ENCODE measurements around the gene ITGB1.

Gene ITGB1

DNA sequence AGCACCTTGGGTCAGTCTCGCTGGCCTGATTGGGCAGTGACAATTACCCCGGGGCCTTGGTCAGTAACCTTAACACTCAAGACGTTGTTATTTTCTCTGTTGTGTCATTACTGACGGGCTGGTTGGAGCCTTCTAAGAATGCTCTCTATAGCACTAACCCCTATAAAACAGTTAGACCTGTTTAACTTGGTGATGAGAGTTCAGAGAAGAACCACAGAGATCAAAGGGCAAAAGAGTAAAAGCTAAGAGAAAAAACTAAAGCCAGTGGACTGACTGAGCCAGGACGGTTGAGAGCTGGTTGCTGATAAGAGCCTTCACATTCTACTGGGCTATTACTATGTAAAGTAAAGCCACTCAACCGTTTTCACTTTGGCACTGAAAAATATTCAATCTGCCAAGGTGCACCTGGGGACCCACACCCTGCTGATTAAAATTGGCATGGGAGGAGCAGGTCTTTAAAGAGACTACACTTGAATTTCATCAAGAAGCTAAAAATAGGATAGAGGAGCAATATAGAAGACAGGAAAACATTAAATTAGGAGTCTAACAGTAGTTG lies 13.6 kb upstream of the ITGB1 start:
- H3K4me1 Mint-ChIP-seq (ENCODE audit: low read depth), result peaks cover 12% of the 10 kb centered on the region
- no peak overlapping the region for H3K4me3 Mint-ChIP-seq
- H3K27ac Mint-ChIP-seq, result no peak overlapping the region
- H3K27me3 Mint-ChIP-seq (ENCODE audit: low read depth), result peaks cover 5% of the 10 kb centered on the region
- H3K36me3 Mint-ChIP-seq (ENCODE audit: low read depth), result no peaks in the 10 kb centered on the region
- H3K9me3 Mint-ChIP-seq, result no peaks in the 10 kb centered on the region
- no peak for DNase-seq (ENCODE audit: low spot score)

DNA sequence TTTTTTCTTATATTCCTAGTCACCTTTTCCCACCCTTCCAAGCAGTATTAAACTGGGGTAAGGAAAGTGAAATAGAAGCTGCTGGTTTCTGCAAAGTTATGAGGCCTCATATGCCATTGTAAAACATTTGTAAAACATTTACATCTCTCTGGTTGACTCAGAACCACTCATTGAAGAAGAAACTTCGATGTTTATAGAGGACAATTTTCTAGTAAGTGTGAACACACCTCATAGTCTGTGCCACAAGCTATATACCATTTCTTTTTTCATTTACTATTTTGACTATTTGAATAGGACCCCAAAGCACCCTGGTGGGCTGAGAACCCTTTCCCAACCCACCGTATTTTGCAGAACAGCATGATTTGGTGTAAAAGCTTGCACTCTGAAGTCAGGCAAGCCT lies 12.9 kb upstream of the ITGB1 start:
- DNase-seq (ENCODE audit: low spot score), result no peak
- Mint-ChIP-seq H3K4me1 (ENCODE audit: low read depth) (peaks cover 12% of the 10 kb centered on the region), H3K9me3 (no peaks in the 10 kb centered on the region), H3K27ac (no peak overlapping the region), H3K27me3 (ENCODE audit: low read depth) (peaks cover 9% of the 10 kb centered on the region), H3K4me3 (no peak overlapping the region), H3K36me3 (ENCODE audit: low read depth) (no peaks in the 10 kb centered on the region)

DNA sequence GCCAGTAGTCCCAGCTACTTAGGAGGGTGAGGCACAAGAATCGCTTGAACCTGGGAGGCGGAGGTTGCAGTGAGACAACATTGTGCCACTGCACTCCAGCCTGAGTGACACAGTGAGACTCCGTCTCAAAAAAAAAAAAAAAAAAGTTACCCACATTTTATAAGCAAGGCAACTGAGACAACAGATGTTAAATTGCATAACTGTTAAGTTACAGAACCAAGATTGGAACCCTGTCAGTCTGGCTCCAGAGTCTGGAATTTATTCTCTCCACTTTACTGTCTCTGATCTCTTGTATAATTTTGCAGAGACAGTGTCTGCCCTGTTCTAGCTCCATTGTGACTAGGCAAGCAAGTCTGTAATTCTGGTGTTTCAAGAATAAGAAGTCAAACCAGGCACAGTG lies 6.2 kb upstream of the ITGB1 start:
- Mint-ChIP-seq H3K27ac (no peak overlapping the region), H3K36me3 (ENCODE audit: low read depth) (no peaks in the 10 kb centered on the region), H3K4me1 (ENCODE audit: low read depth) (peaks cover 5% of the 10 kb centered on the region), H3K27me3 (ENCODE audit: low read depth) (peaks cover 12% of the 10 kb centered on the region), H3K9me3 (no peaks in the 10 kb centered on the region), H3K4me3 (no peak overlapping the region)
- no peak for DNase-seq (ENCODE audit: low spot score)

DNA sequence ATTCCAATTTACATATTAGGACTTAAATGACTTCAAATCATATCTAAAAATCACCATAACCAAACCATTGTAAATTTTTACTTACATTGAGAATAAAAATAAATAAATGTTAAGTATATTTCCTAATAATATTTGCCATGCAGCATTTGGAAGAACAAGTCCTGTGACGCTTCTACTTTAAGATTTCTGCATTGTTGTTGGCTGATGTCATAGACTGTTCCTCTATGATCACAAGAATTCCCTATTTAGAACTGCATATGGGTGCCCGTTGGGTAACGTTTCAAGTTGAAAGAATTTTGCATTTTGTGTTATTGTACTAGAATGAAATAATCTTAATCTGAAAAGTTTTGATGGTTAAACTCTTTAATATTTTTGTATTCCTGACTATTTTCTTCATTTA lies 5.1 kb upstream of the ITGB1 start:
- Mint-ChIP-seq H3K36me3 (ENCODE audit: low read depth) (no peaks in the 10 kb centered on the region), H3K4me3 (no peak overlapping the region), H3K9me3 (no peaks in the 10 kb centered on the region), H3K27ac (no peak overlapping the region), H3K27me3 (ENCODE audit: low read depth) (peaks cover 10% of the 10 kb centered on the region), H3K4me1 (ENCODE audit: low read depth) (peaks cover 12% of the 10 kb centered on the region)
- no peak for DNase-seq (ENCODE audit: low spot score)

DNA sequence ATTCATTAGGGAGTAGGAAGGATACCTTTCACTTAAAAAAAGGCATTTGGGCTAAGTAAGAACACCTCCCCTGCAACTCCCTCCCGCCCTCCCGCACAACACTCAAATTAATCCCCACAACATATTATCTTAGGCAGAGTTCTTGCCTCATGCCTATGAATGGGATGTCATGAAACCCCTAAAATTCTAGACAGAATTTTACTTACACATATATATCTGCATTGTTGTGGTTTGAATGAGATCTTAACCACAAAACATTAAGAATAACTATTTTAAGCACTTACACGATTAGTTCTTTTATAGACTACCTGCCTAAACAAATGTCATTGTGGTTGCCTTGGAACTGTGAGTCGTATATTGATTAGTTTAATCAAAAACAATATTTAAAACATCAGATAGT lies 4.5 kb upstream of the ITGB1 start:
- H3K27me3 Mint-ChIP-seq (ENCODE audit: low read depth), result peaks cover 10% of the 10 kb centered on the region
- no peak overlapping the region for H3K4me3 Mint-ChIP-seq

DNA sequence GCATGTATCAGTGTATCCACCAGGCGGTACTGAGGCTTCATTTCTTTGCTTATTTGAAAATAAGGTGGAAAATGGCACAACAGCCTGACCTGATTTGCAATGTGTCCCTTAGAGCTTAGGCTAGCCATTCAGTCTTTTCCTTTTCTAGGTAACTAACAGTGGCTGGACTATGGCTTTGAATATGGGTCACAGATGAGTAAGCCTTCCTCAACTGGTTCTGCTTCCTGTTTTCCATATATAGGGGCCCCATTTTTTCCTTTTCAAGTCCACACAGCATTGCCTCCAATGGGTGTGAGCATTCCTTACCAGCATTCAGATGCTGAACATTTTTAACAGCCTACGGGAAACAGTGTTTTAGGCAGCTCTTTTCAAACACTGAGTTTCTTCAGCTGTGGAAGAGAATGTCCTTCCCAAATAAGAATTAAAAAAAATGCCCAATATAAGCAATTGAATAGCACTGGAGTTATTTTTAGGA lies 3.9 kb upstream of the ITGB1 start:
- no peak overlapping the region for H3K27ac Mint-ChIP-seq
- DNase-seq (ENCODE audit: low spot score), result no peak
- no peak overlapping the region for H3K4me3 Mint-ChIP-seq

More for the DNA sequence above, 4.5 kb upstream of the ITGB1 start:
- no peak overlapping the region for H3K27ac Mint-ChIP-seq
- H3K9me3 Mint-ChIP-seq, result no peaks in the 10 kb centered on the region
- peaks cover 12% of the 10 kb centered on the region for H3K4me1 Mint-ChIP-seq (ENCODE audit: low read depth)
- no peaks in the 10 kb centered on the region for H3K36me3 Mint-ChIP-seq (ENCODE audit: low read depth)
- no peak for DNase-seq (ENCODE audit: low spot score)

DNA sequence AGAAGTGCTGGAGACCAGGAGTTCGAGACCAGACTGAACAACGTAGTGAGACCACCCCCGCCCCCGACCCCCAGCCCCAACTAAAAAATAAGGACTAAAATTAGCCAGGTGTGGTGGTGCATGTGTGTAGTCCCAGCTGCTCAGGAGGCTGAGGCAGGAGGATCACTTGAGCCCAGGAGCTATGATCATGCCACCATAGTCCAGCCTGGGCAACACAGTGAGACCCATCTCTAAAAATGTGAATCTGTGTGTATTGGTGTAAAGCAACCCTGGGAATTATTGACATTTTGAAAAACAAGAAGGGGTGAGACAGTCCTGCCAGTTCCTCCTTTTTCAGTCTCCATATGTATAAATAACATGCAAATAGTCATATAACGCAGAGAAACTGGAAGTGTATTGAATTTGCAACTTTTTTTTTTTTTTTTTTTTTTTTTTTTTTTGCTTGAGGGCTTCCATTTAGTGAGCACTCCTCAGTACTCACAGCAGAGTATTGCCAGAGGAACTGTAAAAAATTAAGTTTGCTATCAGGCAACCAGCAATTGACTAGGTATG lies 3.4 kb upstream of the ITGB1 start:
- Mint-ChIP-seq H3K9me3 (no peaks in the 10 kb centered on the region), H3K27me3 (ENCODE audit: low read depth) (peaks cover 9% of the 10 kb centered on the region), H3K4me3 (no peak overlapping the region), H3K4me1 (ENCODE audit: low read depth) (peaks cover 15% of the 10 kb centered on the region), H3K36me3 (ENCODE audit: low read depth) (no peaks in the 10 kb centered on the region), H3K27ac (no peak overlapping the region)
- DNase-seq (ENCODE audit: low spot score), result no peak

More for the DNA sequence above, 3.9 kb upstream of the ITGB1 start:
- Mint-ChIP-seq H3K4me1 (ENCODE audit: low read depth) (peaks cover 12% of the 10 kb centered on the region), H3K36me3 (ENCODE audit: low read depth) (no peaks in the 10 kb centered on the region), H3K27me3 (ENCODE audit: low read depth) (peaks cover 10% of the 10 kb centered on the region), H3K9me3 (no peaks in the 10 kb centered on the region)

DNA sequence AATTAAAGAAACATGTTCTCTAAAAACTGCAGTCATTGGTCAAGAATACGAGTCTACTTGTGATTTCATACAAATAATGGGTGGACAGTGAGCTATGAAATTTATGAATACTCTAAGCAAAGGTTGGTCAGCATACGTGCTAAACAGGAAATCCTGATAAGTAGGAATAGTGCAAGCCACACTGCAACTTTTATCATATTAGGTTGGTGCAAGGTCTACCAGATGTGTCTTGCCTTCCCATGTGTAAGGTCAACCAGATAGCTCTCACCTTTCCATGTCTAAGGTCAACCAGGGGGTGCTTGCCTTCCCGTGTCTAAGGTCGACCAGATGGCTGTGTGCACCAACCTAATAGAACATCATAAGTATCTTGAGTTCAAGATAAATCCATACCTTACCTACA lies 2.0 kb upstream of the ITGB1 start:
- Mint-ChIP-seq H3K4me3 (no peak overlapping the region), H3K4me1 (ENCODE audit: low read depth) (peaks cover 25% of the 10 kb centered on the region), H3K36me3 (ENCODE audit: low read depth) (no peaks in the 10 kb centered on the region), H3K27me3 (ENCODE audit: low read depth) (peaks cover 4% of the 10 kb centered on the region), H3K9me3 (no peaks in the 10 kb centered on the region), H3K27ac (no peak overlapping the region)
- no peak for DNase-seq (ENCODE audit: low spot score)

DNA sequence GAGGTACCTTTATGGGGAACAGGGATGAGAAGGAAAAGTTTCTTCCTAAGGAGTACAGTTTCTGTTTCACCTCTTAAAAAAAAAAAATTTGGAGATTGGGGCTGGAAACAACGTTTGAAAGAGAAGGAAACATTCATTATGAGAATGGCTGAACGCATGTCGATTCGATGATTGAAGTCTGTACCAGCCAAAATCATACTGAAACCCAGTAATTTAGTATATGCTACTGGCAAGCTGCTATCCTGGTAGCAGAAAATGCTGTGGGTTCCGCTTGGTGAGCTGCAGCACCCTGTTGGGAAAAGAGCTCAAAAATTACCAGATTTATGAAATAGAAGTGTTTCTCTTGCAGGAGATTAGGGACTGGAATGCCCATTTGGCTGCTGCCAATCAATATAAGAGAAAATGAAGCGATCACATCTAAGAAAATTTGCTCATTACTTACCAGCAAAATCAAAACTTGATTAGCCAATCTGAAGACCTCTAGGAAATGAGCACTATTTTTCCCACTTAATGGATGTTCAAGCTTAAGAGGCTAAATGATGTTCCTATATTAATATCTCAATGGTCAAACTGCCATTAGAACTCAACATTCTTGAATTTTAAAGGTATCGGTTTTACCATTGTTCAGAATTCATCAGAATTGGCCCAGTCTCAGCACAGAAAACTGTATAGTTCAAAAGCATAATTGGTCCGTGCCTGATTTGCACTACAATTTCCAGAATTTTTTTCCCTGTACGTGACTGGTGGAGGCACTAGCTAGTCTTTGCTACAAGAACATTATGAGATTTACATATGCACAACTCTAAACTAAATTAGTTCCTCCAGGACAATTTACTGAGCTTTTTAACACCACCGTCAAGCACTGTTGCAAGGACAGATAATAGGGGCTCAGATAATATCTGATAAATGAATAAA lies 1.2 kb upstream of the ITGB1 start:
- H3K36me3 Mint-ChIP-seq (ENCODE audit: low read depth), result no peaks in the 10 kb centered on the region
- H3K9me3 Mint-ChIP-seq, result no peaks in the 10 kb centered on the region
- H3K4me1 Mint-ChIP-seq (ENCODE audit: low read depth), result peaks cover 32% of the 10 kb centered on the region
- H3K4me3 Mint-ChIP-seq, result peak overlapping the region; percentile 88
- peak overlapping the region; percentile 89 for H3K27ac Mint-ChIP-seq
- peak; percentile 45 for DNase-seq (ENCODE audit: low spot score)
- peaks cover 4% of the 10 kb centered on the region for H3K27me3 Mint-ChIP-seq (ENCODE audit: low read depth)

DNA sequence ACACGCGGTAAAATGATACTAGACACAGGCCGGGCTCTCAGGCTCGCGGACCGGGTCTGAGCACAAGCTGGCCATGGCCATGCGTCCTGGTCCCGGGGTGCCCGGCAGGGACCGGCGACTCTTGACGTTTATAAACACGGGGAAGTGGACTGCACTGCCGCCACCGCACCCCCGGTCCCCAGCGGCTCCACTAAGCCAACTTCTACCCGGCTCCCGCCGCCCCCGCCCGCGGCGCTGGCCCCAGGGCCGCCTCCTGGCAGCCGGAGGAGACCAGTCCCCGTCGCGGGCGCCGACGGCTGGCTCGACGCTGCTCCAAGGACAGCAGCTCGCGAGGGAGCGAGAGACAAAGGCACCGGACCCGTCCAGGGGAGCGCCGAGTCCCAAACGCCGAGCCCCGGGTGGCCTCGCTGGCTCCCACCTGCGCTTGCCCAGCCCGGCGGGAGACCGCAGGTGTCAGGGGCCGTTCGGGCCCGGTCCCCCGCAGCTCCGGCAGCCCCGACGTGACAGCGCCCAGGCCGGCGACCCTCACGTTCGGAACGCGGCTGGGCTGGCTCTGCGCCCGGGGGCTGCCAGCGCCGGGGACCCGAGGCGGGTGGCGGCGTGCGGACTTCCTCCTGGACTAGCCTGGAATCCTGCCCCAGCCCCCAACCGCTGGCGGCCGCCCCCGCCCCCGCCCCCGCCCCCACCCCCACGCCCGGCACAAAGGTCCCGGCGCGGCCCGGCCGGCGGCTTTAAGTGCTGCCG lies 517 bp downstream of the ITGB1 start:
- DNase-seq (ENCODE audit: low spot score), result peak; percentile 47
- no peaks in the 10 kb centered on the region for H3K9me3 Mint-ChIP-seq

DNA sequence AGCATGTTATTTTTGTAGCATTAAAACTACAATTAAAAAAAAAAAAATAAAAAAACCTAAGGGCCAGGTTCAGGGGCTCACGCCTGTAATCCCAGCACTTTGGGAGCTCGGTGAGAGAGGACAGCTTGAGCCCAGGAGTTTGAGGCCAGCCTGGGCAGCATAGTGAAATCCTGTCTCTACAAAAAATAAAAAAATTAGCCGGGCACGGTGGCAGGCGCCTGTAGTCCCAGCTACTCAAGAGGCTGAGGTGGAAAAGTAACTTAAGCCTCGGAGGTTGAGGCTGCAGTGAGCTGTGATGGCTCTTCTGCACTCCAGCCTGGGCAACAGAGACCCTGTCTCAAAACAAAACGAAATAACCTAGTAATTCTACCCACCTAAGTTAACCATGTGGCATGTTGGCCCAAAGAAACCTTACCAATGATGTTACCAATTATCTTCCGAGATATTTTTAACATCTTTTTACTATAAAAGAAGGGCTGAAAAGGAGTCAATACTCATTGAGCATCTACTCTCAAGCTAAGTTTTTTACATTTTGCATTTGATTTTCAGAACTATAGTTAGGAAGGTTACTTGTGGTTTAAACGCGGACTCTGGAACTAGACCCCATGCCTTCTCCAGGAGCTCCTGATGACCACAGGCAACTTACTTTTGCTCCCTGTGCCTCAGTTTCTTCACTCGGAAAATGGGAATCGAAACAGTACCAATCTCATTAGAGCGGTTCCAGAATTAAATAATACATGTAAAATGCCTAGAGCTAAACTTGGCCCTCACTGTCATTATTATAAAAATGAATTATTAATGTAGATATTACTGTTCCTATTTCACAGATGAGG lies 1.4 kb downstream of the ITGB1 start:
- H3K4me3 Mint-ChIP-seq, result peak overlapping the region; percentile 84
- H3K4me1 Mint-ChIP-seq (ENCODE audit: low read depth), result peaks cover 44% of the 10 kb centered on the region
- no peaks in the 10 kb centered on the region for H3K9me3 Mint-ChIP-seq
- H3K27me3 Mint-ChIP-seq (ENCODE audit: low read depth), result peaks cover 4% of the 10 kb centered on the region
- no peak for DNase-seq (ENCODE audit: low spot score)
- no peaks in the 10 kb centered on the region for H3K36me3 Mint-ChIP-seq (ENCODE audit: low read depth)
- no peak overlapping the region for H3K27ac Mint-ChIP-seq

More for the DNA sequence above, 517 bp downstream of the ITGB1 start:
- H3K36me3 Mint-ChIP-seq (ENCODE audit: low read depth), result no peaks in the 10 kb centered on the region
- peak overlapping the region; percentile 77 for H3K27ac Mint-ChIP-seq
- H3K4me3 Mint-ChIP-seq, result peak overlapping the region; percentile 84
- peaks cover 4% of the 10 kb centered on the region for H3K27me3 Mint-ChIP-seq (ENCODE audit: low read depth)
- H3K4me1 Mint-ChIP-seq (ENCODE audit: low read depth), result peaks cover 40% of the 10 kb centered on the region

DNA sequence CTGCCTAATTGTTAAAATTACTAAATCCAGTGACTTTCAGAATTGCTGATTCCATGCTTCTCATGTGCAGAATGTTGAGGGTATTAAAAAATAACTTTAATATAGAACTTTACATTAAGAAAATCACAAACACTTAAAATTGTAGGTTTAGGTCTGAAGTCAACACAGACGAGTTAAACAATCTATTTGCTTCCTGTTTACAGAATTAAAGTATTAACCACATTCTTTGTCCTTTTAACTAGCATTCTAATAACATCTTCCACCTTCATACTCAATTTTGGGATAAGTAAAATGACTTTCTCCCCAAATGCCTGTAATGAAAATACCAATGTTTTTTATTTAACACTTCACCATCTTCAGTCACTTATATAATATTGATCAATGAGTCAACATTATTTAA lies 2.2 kb downstream of the ITGB1 start:
- H3K9me3 Mint-ChIP-seq, result no peaks in the 10 kb centered on the region
- H3K27me3 Mint-ChIP-seq (ENCODE audit: low read depth), result no peaks in the 10 kb centered on the region
- H3K4me1 Mint-ChIP-seq (ENCODE audit: low read depth), result peaks cover 51% of the 10 kb centered on the region
- DNase-seq (ENCODE audit: low spot score), result no peak
- H3K36me3 Mint-ChIP-seq (ENCODE audit: low read depth), result no peaks in the 10 kb centered on the region
- H3K4me3 Mint-ChIP-seq, result peak overlapping the region; percentile 24
- no peak overlapping the region for H3K27ac Mint-ChIP-seq

DNA sequence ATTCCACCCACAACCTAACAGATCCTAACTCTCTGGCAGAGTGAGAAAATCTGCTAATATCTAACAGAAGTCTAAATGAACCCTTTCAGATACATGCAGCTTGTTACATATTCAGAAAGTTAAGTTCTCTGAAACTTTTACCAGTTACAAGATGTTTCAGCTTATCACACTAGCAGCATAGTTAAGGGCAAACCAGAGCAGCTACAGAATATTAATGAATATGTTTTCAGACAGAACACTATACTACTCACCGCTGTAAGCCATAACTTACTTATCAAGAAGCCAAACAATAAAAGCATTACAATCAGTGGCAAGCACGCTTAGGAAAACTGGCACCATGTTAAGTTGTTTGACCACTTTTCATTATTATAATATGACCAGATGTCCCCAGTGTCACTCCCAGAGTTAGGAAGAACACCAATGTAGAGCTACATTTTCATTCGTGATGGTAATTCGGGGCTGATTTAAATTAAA lies 2.7 kb downstream of the ITGB1 start:
- Mint-ChIP-seq H3K27me3 (ENCODE audit: low read depth) (no peaks in the 10 kb centered on the region), H3K27ac (no peak overlapping the region), H3K36me3 (ENCODE audit: low read depth) (no peaks in the 10 kb centered on the region), H3K4me3 (peak overlapping the region; percentile 49), H3K4me1 (ENCODE audit: low read depth) (peaks cover 55% of the 10 kb centered on the region), H3K9me3 (no peaks in the 10 kb centered on the region)
- DNase-seq (ENCODE audit: low spot score), result no peak
